NCI-H2081 treated with DMSO at 0.1 percent for 48 hours (cell line): ENCODE measurements around the gene HIGD1C.
"Not testable (repeated sequence)": the region's sequence is repeated elsewhere in the genome, so short reads cannot be mapped to it uniquely, and the experiment has no call there.

Source experiments
- DNase-seq: peaks from one replicate; lab custom pipeline; 2025; lab: John Stamatoyannopoulos, UW

The HIGD1C gene

DNA sequence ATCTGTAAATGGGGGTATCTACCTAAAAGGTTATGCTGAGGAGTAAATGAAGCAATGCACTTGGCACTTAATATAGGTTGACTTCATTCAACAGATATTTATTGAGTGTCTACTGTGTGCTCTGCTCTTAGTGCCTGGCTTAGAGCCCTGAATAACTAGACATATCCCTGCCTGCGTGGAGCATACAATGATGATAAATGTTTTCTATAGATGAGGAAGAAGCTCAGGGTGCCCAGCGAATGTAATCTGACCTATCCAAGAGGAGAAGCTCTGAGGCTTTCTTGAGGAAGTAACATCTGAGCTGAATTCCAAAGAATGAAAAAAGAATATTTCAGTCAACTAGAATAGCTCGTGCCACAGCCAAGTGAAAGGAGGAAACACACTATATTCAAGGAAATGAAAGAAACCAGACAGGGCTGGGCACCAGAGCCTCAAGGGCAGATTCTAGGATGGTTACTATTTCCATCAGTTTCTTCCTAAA, 17.9 kb upstream of the HIGD1C start:
- DNase-seq = no peak

- no peak for DNase-seq
These were observed 17.1 kb upstream of the HIGD1C start for GRCh38 chr12:50934981-50935807.

DNA sequence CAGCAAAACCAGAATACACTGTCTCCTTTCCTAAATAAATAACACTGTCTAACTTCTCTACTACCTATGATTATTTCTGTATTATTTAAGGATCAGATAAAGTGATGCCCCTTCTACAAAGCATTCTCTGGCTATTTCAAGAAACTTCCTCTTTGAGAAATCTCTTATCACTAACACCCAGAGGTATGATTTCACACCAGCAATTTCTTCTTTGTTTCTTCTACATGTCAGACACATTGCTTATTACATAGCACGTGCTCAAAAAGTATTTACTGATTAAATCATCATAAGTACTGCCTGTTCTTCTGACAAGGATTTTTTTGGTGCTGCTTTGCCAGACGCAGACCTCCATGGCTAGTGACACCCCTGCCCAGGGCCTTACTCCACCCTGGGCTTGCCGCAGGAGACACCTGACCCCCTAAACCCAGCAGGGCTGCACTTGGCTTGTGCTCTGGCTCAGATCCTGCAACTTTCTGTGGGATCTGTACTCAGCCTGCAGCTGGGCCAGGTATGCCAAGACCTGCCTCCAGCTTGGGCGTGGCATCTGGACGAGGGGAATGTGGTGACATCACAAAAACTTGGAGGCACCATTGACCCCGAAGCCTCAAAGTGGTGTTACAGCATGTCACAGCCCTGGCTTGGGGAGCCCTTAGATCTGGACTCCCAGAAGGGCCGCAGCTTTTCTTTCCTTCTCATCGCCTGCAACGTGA, 15.4 kb upstream of the HIGD1C start:
- DNase-seq = no peak

DNA sequence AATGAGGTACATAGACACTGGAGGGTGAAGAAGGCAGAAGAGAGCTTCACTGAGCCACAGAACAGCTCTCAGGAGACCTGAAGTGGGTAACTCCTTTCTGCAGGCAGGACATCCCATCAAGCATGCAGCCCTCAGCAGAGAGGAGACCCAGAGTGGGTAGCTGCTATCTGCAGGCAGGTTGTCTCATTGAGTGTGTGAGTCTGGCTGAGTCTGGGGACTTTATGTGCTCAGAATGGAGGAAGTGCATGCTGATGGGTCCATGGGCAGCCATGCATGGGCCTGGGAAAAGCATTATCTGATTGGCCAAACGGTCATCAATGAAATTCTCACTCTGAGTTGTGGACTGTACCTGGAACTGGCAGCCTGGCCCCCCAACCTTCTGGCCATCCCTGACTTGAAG, 14.7 kb upstream of the HIGD1C start:
- no peak for DNase-seq

GRCh38 chr12:50947933-50948626, 4.3 kb upstream of the HIGD1C start:
- DNase-seq = no peak

DNA sequence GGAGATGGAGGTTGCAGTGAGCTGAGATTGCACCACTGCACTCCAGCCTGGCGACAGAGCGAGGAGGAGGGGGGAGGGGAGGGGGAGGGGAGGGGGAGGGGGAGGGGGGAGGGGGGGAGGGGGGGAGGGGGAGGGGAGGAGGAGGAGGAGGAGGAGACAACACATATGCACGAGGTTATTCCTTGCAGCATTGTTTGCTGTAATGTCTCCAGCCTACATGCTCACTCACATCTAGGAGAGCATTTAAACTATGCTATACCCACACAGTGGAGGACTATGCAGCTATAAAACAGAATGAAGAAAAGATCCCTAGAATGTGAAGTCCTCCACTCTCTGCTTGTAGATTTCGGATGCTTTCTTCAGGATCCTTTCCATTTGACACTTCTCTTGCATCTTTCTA, 3.5 kb upstream of the HIGD1C start:
- no peak for DNase-seq

DNA sequence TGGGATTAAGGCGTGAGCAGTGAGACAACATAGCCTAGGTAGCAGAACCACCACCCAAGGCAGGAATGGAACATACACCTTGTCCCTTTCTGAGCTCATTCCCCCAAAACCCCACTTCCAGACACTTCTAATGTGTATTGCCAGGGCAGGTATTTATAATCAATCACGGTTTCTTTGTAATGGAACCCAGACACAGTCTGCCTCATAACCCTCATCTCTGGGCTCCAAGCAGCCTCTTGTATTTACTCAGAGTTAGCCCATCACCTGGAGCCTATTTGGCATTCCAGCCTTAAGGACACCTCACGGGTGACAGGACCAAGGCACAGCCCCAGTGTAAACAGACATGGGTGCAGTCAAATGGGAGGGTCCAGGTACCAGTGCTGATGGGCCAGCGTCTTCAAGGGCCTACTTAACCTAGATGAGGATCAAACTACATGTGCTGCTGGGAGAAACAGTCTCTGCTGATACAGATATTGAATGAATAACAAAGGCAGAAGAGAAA, 2.5 kb upstream of the HIGD1C start:
- no peak for DNase-seq

GRCh38 chr12:50951112-50951511, 1.2 kb upstream of the HIGD1C start:
- DNase-seq = no peak

DNA sequence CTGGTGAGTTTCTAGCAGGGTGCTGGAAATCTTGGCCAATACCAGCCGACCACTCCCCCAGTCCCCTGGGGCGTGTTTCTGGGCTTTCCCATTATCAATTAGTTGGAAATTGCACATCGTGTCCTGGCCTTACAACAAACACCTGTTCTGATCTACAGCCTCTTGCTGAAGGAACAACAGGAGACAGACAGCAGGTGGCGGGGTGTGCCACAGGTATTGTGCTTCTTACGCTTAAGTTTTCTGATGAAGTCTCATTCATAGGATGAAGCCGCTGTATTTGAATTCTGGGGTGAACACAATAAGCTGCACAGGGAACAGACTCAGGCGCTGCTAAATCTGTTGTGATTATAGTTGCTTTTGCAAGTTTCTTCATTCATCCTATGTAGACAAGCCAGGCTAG, 703 bp downstream of the HIGD1C start:
- DNase-seq = no peak

DNA sequence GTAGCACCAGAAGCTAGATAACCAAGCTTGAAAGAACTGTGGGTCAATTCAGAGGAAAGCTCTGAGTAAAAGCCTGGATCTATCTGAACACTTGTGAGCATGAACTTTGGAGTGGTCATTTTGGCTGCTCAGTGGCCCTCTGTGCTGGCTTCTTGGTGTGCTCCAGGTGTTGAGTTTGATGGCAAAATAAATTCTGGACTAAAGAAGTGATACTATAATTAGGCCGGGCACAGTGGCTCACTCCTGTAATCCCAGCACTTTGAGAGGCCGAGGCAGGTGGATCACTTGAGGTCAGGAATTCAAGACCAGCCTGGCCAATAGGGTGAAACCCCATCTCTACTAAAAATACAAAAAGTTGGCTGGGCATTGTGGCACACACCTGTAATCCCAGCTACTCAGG, 2.4 kb downstream of the HIGD1C start:
- DNase-seq = not testable (repeated sequence)

DNA sequence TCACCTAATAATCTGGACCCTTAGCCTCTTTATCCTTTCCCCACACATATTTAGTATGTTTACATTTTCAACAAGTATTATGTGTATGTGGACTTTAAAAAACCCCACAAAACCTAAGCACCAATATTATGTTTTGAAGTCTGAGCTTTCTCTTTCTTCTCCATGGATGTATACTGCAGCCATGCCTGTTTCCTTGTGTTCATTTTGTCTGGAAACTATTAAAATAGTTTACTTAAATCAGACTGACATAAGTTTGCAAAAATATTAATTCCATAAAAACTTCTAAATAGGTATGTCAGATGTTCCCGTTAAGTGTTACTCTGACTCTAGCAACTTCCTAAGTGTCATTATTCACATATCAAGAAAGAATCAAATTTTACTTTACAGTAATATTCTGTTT, 2.9 kb downstream of the HIGD1C start:
- no peak for DNase-seq

DNA sequence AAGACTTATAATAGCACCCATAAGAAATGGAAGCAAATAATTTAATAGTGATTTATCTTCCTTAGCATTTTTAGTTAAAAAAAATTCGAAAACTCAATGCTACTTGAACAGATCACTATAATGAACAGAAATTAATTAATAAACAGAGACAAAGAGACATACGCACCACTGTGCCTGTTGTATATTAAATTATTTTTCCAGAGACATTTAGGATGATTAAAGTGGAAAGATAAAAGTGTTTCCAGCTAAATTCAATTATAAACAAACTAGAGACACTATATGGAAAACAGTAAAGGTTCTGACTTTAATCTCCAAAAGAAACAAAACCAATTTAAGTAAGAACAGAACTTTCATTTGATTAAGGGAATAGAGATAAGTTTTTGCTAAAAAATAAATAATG, 3.4 kb downstream of the HIGD1C start:
- no peak for DNase-seq

DNA sequence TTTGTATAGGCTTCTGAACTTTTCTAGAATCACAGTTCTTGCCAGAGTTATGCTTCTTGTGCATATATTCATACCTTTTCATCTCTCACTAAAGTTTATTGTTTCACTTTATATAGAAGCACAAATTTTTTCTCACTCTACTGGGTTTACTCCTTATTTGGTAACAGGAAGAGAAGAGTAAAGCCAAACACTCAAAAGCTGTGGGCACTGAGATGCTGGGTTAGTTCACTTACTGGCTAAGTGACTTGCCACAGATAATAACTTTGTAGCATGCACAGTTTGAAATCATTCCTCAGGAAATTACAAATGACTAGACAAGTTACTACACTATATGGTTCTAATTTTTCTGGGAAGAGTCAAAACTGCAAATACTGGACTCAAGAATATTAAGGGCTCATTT, 7.8 kb downstream of the HIGD1C start:
- DNase-seq = no peak

GRCh38 chr12:50961708-50962107, 9.4 kb downstream of the HIGD1C start:
- no peak for DNase-seq

- DNase-seq = no peak
These were observed 12.1 kb downstream of the HIGD1C start for GRCh38 chr12:50964432-50964831.

DNA sequence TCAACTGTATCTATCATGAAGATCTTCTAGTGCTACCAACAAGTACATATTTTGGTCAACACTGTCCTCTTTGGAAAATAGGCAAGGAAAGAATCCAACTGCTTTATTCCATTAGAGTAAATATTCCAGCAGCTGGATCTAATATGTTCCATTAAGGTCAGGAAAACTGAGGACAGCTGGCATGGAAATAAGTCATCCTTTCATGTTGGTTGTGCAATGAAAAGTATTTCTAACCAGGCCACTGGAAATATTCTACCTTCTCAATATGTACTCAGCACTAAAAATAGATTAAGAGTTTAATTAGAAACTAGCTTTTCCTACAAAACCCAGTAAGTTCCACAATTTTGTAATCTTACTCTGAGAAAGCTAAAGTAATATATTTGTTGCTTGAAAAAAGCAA, 19.6 kb downstream of the HIGD1C start:
- no peak for DNase-seq

DNA sequence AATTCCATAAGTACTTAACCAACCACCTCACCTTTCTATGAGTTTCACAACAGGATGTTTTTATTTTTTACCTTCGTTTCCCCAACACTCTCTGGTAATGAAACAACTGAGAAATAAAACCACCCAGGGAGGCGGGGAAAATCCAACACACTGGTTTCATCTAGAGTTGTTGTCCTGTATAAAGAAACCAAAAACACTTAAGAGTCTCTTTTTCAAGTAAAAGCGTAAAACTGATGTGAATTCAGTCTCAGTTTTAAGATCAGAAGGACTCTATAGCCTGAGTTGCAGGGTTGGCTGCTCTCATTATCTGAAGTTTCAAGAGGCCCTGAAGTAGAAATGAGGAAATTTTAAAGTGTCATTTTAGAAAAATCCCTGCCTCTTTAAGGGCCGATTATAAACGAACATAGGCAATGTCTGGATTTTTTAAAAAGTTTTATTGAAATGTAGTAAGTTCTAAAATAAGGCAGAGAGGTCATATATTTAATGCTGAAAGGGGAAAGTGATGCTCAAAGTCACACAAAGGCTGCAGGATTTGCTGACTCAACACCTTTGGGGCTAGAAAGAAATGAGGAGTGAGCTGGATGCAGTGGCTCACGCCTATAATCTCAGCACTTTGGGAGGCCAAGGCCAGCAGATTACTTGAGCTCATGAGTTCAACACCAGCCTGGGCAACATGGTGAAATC, 27.2 kb downstream of the HIGD1C start:
- DNase-seq = no peak

- DNase-seq = no peak
These were observed 28.2 kb downstream of the HIGD1C start for GRCh38 chr12:50980545-50980944.

DNA sequence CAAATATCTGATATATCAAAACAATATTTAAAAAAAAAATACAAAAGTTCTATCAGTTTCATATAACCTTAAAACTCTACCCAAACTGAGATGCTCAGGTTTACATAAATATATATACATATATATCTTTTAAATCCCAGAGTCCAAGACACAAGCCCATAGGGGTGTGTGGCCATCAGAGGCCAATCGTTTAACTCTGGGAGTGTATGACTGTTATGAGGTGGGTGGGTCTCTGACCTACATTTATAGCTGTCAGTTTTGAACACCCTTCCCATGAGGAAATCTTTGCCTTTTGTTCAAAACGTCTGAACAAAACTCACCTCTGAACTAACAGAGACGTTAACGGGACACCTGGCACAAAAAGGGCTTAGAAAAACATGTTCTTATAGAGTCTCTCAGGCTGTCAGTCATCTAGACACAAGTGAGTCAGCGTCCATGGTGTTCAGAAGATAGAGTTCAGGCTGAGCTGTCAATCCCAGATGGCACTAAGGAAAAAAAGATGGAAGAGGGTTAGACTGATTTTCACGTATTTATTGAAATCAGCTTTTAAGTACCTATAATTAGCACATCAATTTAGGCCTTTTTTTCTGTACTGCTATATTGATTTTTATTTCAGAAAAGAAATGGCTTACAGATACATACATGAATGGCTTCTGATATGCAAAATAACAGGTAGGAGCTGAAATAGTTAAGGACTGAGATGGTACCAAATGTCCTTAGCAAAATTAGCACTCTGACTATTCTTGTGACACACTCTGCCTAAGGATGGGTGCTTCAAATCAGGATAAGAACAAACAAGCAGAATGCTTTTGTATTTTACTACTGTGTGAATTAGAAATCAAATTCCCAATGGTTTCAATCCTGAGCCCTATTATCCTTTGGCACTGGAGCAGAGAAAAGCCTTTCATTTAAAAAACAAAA, 29.2 kb downstream of the HIGD1C start:
- DNase-seq = no peak

- DNase-seq = no peak
These were observed 32.4 kb downstream of the HIGD1C start for GRCh38 chr12:50984586-50985298.
